ENCODE data around the gene ALB. TPM values are rescaled to one million over a fixed set of nuclear protein-coding genes. Genes with fewer than 3 reads are reported as not detected.
"Not testable (repeated sequence)": the region's sequence is repeated elsewhere in the genome, so short reads cannot be mapped to it uniquely, and the experiment has no call there.

The ALB gene
- total RNA-seq, 2 experiments from 2014 or later, result not detected

- no peak for TF ChIP-seq CTCF (IDR thresholded peaks at IDR 0.05)
- intact Hi-C loops (cut with micrococcal nuclease), result no loop called here
- POLR2A ChIA-PET, result no interaction called here
- H3K36me3 Mint-ChIP-seq (ENCODE audit: low read depth), result no peaks in the 10 kb centered on the region
- H3K4me1 Mint-ChIP-seq (ENCODE audit: low read depth), result no peaks in the 10 kb centered on the region
- no peak overlapping the region for H3K4me3 Mint-ChIP-seq
- H3K27ac Mint-ChIP-seq, result no peak overlapping the region
- DNase-seq (no peak), ATAC-seq (no peak)
- CTCF ChIA-PET, result no interaction called here
- H3K27me3 Mint-ChIP-seq, result peaks cover 1% of the 10 kb centered on the region
- no peaks in the 10 kb centered on the region for H3K9me3 Mint-ChIP-seq
Measured at GRCh38 chr4:73388887-73389286, 15.2 kb upstream of the ALB start.

- intact Hi-C loops (cut with micrococcal nuclease); H3K36me3 Mint-ChIP-seq (ENCODE audit: low read depth); H3K9me3 Mint-ChIP-seq; H3K27me3 Mint-ChIP-seq; ATAC-seq; H3K27ac Mint-ChIP-seq; DNase-seq; H3K4me3 Mint-ChIP-seq; CTCF ChIA-PET; H3K4me1 Mint-ChIP-seq (ENCODE audit: low read depth); POLR2A ChIA-PET: not testable (repeated sequence)
Measured at GRCh38 chr4:73389663-73390062, 14.4 kb upstream of the ALB start.

GRCh38 chr4:73391774-73392173, 12.3 kb upstream of the ALB start:
- H3K27me3 Mint-ChIP-seq, result peaks cover 1% of the 10 kb centered on the region
- ATAC-seq, result no peak

GRCh38 chr4:73392936-73393335, 11.2 kb upstream of the ALB start:
- no peak overlapping the region for H3K27ac Mint-ChIP-seq
- CTCF ChIA-PET, result no interaction called here
- no peak overlapping the region for H3K4me3 Mint-ChIP-seq
- peaks cover 4% of the 10 kb centered on the region for H3K27me3 Mint-ChIP-seq
- ATAC-seq (no peak), DNase-seq (no peak)
- no peak for TF ChIP-seq CTCF (IDR thresholded peaks at IDR 0.05)
- H3K4me1 Mint-ChIP-seq (ENCODE audit: low read depth), result no peaks in the 10 kb centered on the region
- POLR2A ChIA-PET, result no interaction called here
- H3K9me3 Mint-ChIP-seq, result no peaks in the 10 kb centered on the region
- intact Hi-C loops (cut with micrococcal nuclease), result no loop called here
- H3K36me3 Mint-ChIP-seq (ENCODE audit: low read depth), result no peaks in the 10 kb centered on the region

More at GRCh38 chr4:73391774-73392173, 12.3 kb upstream of the ALB start:
- Mint-ChIP-seq H3K9me3 (no peaks in the 10 kb centered on the region), H3K4me3 (no peak overlapping the region), H3K36me3 (ENCODE audit: low read depth) (no peaks in the 10 kb centered on the region), H3K27ac (no peak overlapping the region), H3K4me1 (ENCODE audit: low read depth) (no peaks in the 10 kb centered on the region)
- TF ChIP-seq CTCF (IDR thresholded peaks at IDR 0.05), result no peak
- intact Hi-C loops (cut with micrococcal nuclease), result no loop called here
- ChIA-PET POLR2A (no interaction called here), CTCF (no interaction called here)
- DNase-seq, result no peak

GRCh38 chr4:73396304-73396703, 7.8 kb upstream of the ALB start:
- no peak for ATAC-seq
- Mint-ChIP-seq H3K27ac (no peak overlapping the region), H3K4me3 (no peak overlapping the region), H3K9me3 (no peaks in the 10 kb centered on the region), H3K36me3 (ENCODE audit: low read depth) (no peaks in the 10 kb centered on the region), H3K4me1 (ENCODE audit: low read depth) (no peaks in the 10 kb centered on the region), H3K27me3 (peaks cover 4% of the 10 kb centered on the region)
- POLR2A ChIA-PET, result no interaction called here
- no peak for DNase-seq
- CTCF ChIA-PET, result no interaction called here
- intact Hi-C loops (cut with micrococcal nuclease), result no loop called here
- TF ChIP-seq CTCF (IDR thresholded peaks at IDR 0.05), result no peak

Data from activated CD8-positive, alpha-beta T cell treated with anti-CD3 and anti-CD28 coated beads for 36 hours (primary cell).